Testis (tissue), 3 donors: ENCODE measurements around the gene ZNF184. TPM values are rescaled to one million over a fixed set of nuclear protein-coding genes. Genes with fewer than 3 reads are reported as not detected.
A peak's percentile ranks its signal among the peaks of the same experiment; 100 is the strongest.

Experiments
- DNase-seq: peaks from one replicate; pipeline ENCODE4 v3.0.0-alpha.2; 2019
- H3K27ac ChIP-seq, 2 donors: fragments of 200-600 bp; sonication (generic); one replicate each; pipeline ENCODE4 v1.5.1; 2019
- H3K27me3 ChIP-seq: fragments of 200-600 bp; sonication (generic); one replicate; pipeline ENCODE4 v1.5.1; 2019
- H3K36me3 ChIP-seq: fragments of 200-600 bp; sonication (generic); one replicate; pipeline ENCODE4 v1.5.1; 2017; ENCODE audit warnings: low read depth; ENCODE audit errors: missing control alignments
- H3K4me1 ChIP-seq: fragments of 200-600 bp; sonication (generic); one replicate; pipeline ENCODE4 v1.5.1; 2019
- H3K4me3 ChIP-seq, 2 donors: fragments of 200-600 bp; sonication (generic); one replicate each; pipeline ENCODE4 v1.5.1; 2017 to 2019
- H3K9me3 ChIP-seq: fragments of 200-600 bp; sonication (generic); one replicate; pipeline ENCODE4 v1.5.1; 2017
- CTCF ChIP-seq, 3 experiments: fragments of 450-650 bp in 2 of 3; fragments of 200-600 bp in 1 of 3; sonication (generic) in 1 of 3; IDR thresholded peaks; one replicate each; pipeline ENCODE4 v1.5.1; 2016 to 2019; ENCODE audit warnings: antibody characterized with exemption in 3 of 3, mild to moderate bottlenecking in 2 of 3, moderate library complexity in 1 of 3
- POLR2A ChIP-seq: fragments of 450-650 bp; IDR thresholded peaks from one replicate; pipeline ENCODE4 v1.6.1; 2017; ENCODE audit warnings: antibody characterized with exemption, mild to moderate bottlenecking, moderate library complexity
- WGBS, 2 donors: methylation state at CpG; one replicate each; pipeline ENCODE4 v1.1.5; 2018; 5-methylcytosine and 5-hydroxymethylcytosine counted together
- intact Hi-C: fragments of 100-400 bp; cut with DNase I; formaldehyde crosslinking; loops from one replicate; pipeline ENCODE4 v1.15.1; 2023; ENCODE audit warnings: low total_unique reads
- polyA plus RNA-seq: library from polyadenylated mRNA; stranded (reverse); fragments of 350-450 nt; fragmentation: Illumina TruSeq; extraction: RNeasy Lipid Tissue Mini Kit (QIAGEN cat#74804); gene quantifications from one replicate; pipeline ENCODE4 v1.2.3, GENCODE V29; 2014; ENCODE audit warnings: low read depth, low replicate concordance; ENCODE audit not compliant: insufficient read depth
- total RNA-seq, 2 donors: library from RNA; depleted of rRNA; stranded (reverse); fragments of >200 nt; gene quantifications; one replicate each; pipeline ENCODE4 v1.2.3, GENCODE V29; 2016

The ZNF184 gene
- total and polyA plus RNA-seq, 3 donors from 2014 or later: 11.4 to 17.5 (median 11.9) TPM

DNA sequence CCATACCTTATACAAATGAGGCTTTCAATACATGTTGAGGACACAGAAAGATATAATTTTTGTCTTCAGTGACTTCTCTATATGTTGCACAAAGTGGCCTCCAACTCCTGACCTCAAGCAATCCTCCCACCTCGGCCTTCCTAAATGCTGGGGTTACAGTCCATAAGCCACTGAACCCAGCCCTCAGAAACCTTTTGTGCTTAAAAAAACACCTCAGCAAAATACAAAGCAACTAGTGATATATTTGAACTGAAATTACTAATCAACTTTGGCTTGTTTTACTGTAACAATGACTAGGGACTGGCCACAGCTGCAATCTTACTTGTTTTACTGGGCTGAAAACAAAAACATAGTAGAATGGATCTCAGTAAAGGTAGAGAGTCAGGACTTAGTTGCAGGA lies 3.2 kb upstream of the ZNF184 start:
- DNase-seq: no peak
- Histone ChIP-seq H3K27me3 (no peaks in the 10 kb centered on the region), H3K27ac (no peak overlapping the region), H3K4me3 (no peak overlapping the region), H3K4me1 (peaks cover 5% of the 10 kb centered on the region), H3K36me3 (no peaks in the 10 kb centered on the region), H3K9me3 (no peaks in the 10 kb centered on the region)
- intact Hi-C loops: no loop called here
- TF ChIP-seq CTCF (IDR thresholded peaks at IDR 0.05): no peak
- no peak for TF ChIP-seq POLR2A
- 88 to 91% methylated on average over 1 of the region's 1 CpG for WGBS, 2 donors

DNA sequence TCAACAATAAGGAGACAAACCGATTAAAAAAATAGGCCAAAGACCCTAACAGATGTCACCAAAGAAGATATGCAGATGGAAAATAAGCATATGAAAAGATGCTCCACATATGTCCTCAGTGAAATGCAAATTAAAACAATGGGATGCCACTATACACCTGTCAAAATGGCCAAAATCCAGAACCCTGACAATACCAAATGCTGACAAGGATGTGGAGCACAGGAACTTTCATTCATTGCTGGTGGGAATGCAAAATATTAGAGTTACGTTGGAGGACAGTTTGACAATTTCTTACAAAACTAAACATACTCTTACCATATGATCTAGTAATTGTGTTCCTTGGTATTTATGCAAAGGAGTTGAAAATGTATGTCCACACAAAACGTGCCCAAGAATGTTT lies 1.8 kb upstream of the ZNF184 start:
- no peak for DNase-seq
- 75 to 84% methylated on average over 3 of the region's 3 CpGs for WGBS, 2 donors

GRCh38 chr6:27474172-27474465 lies 1.2 kb upstream of the ZNF184 start:
- WGBS, 2 donors: 54 to 58% methylated on average over 4 of the region's 4 CpGs
- H3K4me1 ChIP-seq: peaks cover 5% of the 10 kb centered on the region
- H3K9me3 ChIP-seq: no peaks in the 10 kb centered on the region
- no peaks in the 10 kb centered on the region for H3K27me3 ChIP-seq
- no peaks in the 10 kb centered on the region for H3K36me3 ChIP-seq
- H3K27ac ChIP-seq: no peak overlapping the region
- TF ChIP-seq CTCF (IDR thresholded peaks at IDR 0.05): no peak
- TF ChIP-seq POLR2A: no peak
- peak overlapping the region in 1 of 2 donors; percentile 98 for H3K4me3 ChIP-seq
- no peak for DNase-seq
- intact Hi-C loops: no loop called here

More for the DNA sequence above, 1.8 kb upstream of the ZNF184 start:
- intact Hi-C loops: no loop called here
- Histone ChIP-seq H3K4me3 (no peak overlapping the region), H3K4me1 (peaks cover 5% of the 10 kb centered on the region), H3K36me3 (no peaks in the 10 kb centered on the region), H3K9me3 (no peaks in the 10 kb centered on the region), H3K27ac (no peak overlapping the region), H3K27me3 (no peaks in the 10 kb centered on the region)
- no peak for TF ChIP-seq POLR2A
- TF ChIP-seq CTCF (IDR thresholded peaks at IDR 0.05): no peak

DNA sequence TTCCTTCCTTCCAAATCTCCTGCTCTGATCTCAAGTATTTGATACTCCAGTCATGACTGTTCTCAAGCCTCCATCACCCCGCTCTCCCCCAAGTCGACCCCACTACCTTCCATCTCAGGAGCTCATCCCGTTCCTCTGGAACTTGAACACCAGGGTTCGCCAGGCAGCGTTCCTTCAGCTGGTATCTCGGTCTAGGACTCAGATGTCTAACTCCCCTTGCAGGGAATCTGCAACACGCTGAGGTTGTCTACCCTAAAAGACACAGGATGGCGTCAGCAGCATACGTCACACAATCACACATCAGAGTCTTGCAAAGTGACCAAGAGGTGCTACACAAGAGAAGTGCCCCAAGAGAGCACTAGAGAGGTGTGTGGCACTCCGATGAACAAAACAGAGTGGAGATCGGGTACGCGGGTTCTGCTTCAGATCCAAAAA lies 706 bp downstream of the ZNF184 start:
- Histone ChIP-seq H3K36me3 (no peaks in the 10 kb centered on the region), H3K4me3 (peak overlapping the region; percentile 85 to 98), H3K4me1 (peaks cover 5% of the 10 kb centered on the region), H3K9me3 (no peaks in the 10 kb centered on the region), H3K27me3 (no peaks in the 10 kb centered on the region), H3K27ac (peak overlapping the region; percentile 88 to 90)
- no peak for TF ChIP-seq CTCF (IDR thresholded peaks at IDR 0.05)
- 0 to 1% methylated on average over 11 to 13 of the region's 13 CpGs for WGBS, 2 donors
- intact Hi-C loops: no loop called here
- peak; percentile 75 for DNase-seq

GRCh38 chr6:27471365-27472115 lies 1.4 kb downstream of the ZNF184 start:
- intact Hi-C loops: no loop called here
- no peak for TF ChIP-seq POLR2A
- no peaks in the 10 kb centered on the region for H3K36me3 ChIP-seq
- H3K4me3 ChIP-seq: peak overlapping the region; percentile 85 to 98
- WGBS, 2 donors: 42 to 49% methylated on average over 6 of the region's 6 CpGs
- H3K9me3 ChIP-seq: no peaks in the 10 kb centered on the region
- H3K27me3 ChIP-seq: no peaks in the 10 kb centered on the region
- H3K27ac ChIP-seq: peak overlapping the region; percentile 88 to 90
- no peak for DNase-seq
- H3K4me1 ChIP-seq: peaks cover 5% of the 10 kb centered on the region
